Measurements from ENCODE around the gene TNFRSF9.

The TNFRSF9 gene

GRCh38 chr1:7869136-7869920 is 71.3 kb downstream of the TNFRSF9 start:
- DNase-seq, result no peak

- no peak for DNase-seq
Measured at GRCh38 chr1:7868070-7868780, 72.4 kb downstream of the TNFRSF9 start.

GRCh38 chr1:7865978-7866377 is 74.7 kb downstream of the TNFRSF9 start:
- DNase-seq, result no peak
